Upper lobe of left lung (tissue), 6 donors: ENCODE measurements around the gene RNASE13. TPM values are rescaled to one million over a fixed set of nuclear protein-coding genes. Genes with fewer than 3 reads are reported as not detected.

ENCODE experiments used
- ATAC-seq, 2 donors: fragments of 200-7000 bp; cut with Tn5 transposase; one replicate each; pipeline ENCODE4 v1.9.1; 2022; ENCODE audit warnings: mild to moderate bottlenecking in 2 of 2, moderate library complexity in 2 of 2; ENCODE audit not compliant: low FRiP score in 2 of 2
- DNase-seq, 2 donors: peaks; one replicate each; pipeline ENCODE4 v3.0.0-alpha.2; 2019 to 2020
- H3K27ac ChIP-seq, 4 donors: fragments of 200-600 bp; sonication (generic); one replicate each; pipeline ENCODE4 v1.5.1; 2016 to 2019
- H3K27me3 ChIP-seq, 4 donors: fragments of 200-600 bp; sonication (generic); one replicate each; pipeline ENCODE4 v1.5.1; 2017 to 2019
- H3K36me3 ChIP-seq, 4 donors: fragments of 200-600 bp; sonication (generic); one replicate each; pipeline ENCODE4 v1.5.1; 2016 to 2019
- H3K4me1 ChIP-seq, 4 donors: fragments of 200-600 bp; sonication (generic); one replicate each; pipeline ENCODE4 v1.5.1; 2018 to 2019
- H3K4me3 ChIP-seq, 4 donors: fragments of 200-600 bp; sonication (generic); one replicate each; pipeline ENCODE4 v1.5.1; 2017 to 2019; ENCODE audit warnings: mild to moderate bottlenecking in 2 of 4, moderate library complexity in 1 of 4
- H3K9me3 ChIP-seq, 4 donors: fragments of 200-600 bp; sonication (generic); one replicate each; pipeline ENCODE4 v1.5.1; 2018 to 2019
- EP300 ChIP-seq, 4 donors: sonication (generic); formaldehyde crosslinking; IDR thresholded peaks; one replicate each; pipeline ENCODE4 v1.5.1; 2017; ENCODE audit warnings: antibody characterized with exemption in 4 of 4, control low read depth in 2 of 4
- POLR2A ChIP-seq, 4 donors: fragments of 450-650 bp; IDR thresholded peaks; one replicate each; pipeline ENCODE4 v1.5.1; 2016 to 2017; ENCODE audit warnings: antibody characterized with exemption in 4 of 4, mild to moderate bottlenecking in 2 of 4
- POLR2AphosphoS5 ChIP-seq, 2 donors: sonication (generic); formaldehyde crosslinking; IDR thresholded peaks; one replicate each; pipeline ENCODE4 v1.5.1; 2017; ENCODE audit warnings: antibody characterized with exemption in 2 of 2
- WGBS, 2 donors: methylation state at CpG; one replicate each; pipeline ENCODE4 v1.1.5; 2017 to 2018; 5-methylcytosine and 5-hydroxymethylcytosine counted together
- total RNA-seq, 6 donors: library from RNA; depleted of rRNA in 4 of 6; stranded (reverse); fragments of >200 nt in 4 of 6; gene quantifications; one replicate each; pipeline versions ENCODE4 v1.1.0 to v1.2.1, GENCODE V29; 2016 to 2021
- TF ChIP-seq, protein P1 (sequence below), 6 experiments: fragments of 450-650 bp in 4 of 6; fragments of 200-600 bp in 2 of 6; sonication (generic) in 2 of 6; IDR thresholded peaks; one replicate each; pipeline ENCODE4 v1.5.1; 2016 to 2019; ENCODE audit warnings: antibody characterized with exemption in 6 of 6
- donor health status: DM: no; HTN: no; CAD: no; lungs with moderate emphysema.
- donor health status: DM: no; HTN: yes; CAD: no; lungs with severe emphysema.

Gene RNASE13
- total RNA-seq, 6 donors from 2014 or later, result not detected

GRCh38 chr14:21053184-21054122 is 18.8 kb upstream of the RNASE13 start:
- Histone ChIP-seq H3K36me3 (no peaks in the 10 kb centered on the region), H3K27me3 (no peaks in the 10 kb centered on the region), H3K9me3 (no peaks in the 10 kb centered on the region), H3K4me1 (peaks cover 0 to 10% (median 3%) of the 10 kb centered on the region in 4 donors), H3K4me3 (no peak overlapping the region), H3K27ac (no peak overlapping the region)
- TF ChIP-seq, protein P1, sequence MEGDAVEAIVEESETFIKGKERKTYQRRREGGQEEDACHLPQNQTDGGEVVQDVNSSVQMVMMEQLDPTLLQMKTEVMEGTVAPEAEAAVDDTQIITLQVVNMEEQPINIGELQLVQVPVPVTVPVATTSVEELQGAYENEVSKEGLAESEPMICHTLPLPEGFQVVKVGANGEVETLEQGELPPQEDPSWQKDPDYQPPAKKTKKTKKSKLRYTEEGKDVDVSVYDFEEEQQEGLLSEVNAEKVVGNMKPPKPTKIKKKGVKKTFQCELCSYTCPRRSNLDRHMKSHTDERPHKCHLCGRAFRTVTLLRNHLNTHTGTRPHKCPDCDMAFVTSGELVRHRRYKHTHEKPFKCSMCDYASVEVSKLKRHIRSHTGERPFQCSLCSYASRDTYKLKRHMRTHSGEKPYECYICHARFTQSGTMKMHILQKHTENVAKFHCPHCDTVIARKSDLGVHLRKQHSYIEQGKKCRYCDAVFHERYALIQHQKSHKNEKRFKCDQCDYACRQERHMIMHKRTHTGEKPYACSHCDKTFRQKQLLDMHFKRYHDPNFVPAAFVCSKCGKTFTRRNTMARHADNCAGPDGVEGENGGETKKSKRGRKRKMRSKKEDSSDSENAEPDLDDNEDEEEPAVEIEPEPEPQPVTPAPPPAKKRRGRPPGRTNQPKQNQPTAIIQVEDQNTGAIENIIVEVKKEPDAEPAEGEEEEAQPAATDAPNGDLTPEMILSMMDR (IDR thresholded peaks at IDR 0.05), result no peak
- no peak for TF ChIP-seq POLR2AphosphoS5 (IDR thresholded peaks at IDR 0.05)
- no peak for TF ChIP-seq POLR2A (IDR thresholded peaks at IDR 0.05)
- ATAC-seq (no peak), DNase-seq (no peak)
- WGBS, 2 donors, result 88 to 91% methylated on average over 20 of the region's 20 CpGs

- Histone ChIP-seq H3K4me3 (no peak overlapping the region), H3K4me1 (peaks cover 8 to 17% (median 12%) of the 10 kb centered on the region in 4 donors), H3K9me3 (no peaks in the 10 kb centered on the region), H3K27ac (no peak overlapping the region), H3K27me3 (no peaks in the 10 kb centered on the region), H3K36me3 (no peaks in the 10 kb centered on the region)
- DNase-seq (no peak), ATAC-seq (no peak)
- TF ChIP-seq POLR2A (IDR thresholded peaks at IDR 0.05), result no peak
- TF ChIP-seq EP300 (IDR thresholded peaks at IDR 0.05), result no peak
- TF ChIP-seq, protein P1 (IDR thresholded peaks at IDR 0.05), result no peak
- WGBS, 2 donors, result 62 to 76% methylated on average over 3 of the region's 3 CpGs
Observed at GRCh38 chr14:21050597-21050996, 16.0 kb upstream of the RNASE13 start.

DNA sequence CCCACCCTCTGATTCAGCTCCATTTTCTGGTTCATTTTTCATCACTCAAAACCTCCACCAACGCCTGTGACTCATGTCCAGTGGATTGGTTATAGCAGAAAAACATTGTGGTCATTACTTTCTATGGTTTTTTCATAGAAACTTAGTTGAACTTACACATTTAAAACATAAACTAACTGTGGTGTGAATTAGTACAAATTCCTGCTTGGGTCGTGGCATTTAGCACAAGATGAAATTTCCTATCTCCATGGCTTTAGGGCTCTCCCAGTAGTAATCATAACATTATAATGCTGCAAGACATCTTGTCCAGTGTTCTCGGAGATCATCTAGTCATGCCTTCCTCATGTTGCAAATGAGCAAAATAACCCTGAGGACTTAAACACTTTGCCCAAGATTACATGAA is 14.7 kb upstream of the RNASE13 start:
- Histone ChIP-seq H3K4me1 (peaks cover 10 to 17% (median 14%) of the 10 kb centered on the region in 4 donors), H3K27ac (no peak overlapping the region)
- TF ChIP-seq POLR2AphosphoS5 (IDR thresholded peaks at IDR 0.05) (no peak), EP300 (IDR thresholded peaks at IDR 0.05) (no peak), POLR2A (IDR thresholded peaks at IDR 0.05) (no peak)
- TF ChIP-seq, protein P1 (IDR thresholded peaks at IDR 0.05), result no peak

DNA sequence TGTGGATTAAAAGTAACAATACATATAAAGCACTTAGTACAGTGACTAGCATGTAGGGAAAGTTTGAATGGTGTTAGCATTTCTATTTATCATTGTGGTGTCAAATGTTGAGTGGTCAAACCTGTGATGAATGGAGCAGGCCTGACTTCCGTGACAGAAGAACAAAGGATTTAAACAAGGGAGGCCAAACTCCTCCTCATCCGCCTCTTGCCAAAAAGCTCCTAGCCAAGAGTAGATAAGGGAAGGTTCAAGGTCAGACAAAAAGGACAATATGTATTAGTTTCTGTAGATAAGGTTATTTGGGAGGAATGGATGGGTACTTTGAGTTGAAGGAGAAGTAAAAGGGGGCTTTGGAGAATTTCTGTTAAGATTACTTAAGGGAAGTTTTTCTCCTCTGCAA is 14.0 kb upstream of the RNASE13 start:
- H3K27ac ChIP-seq, result no peak overlapping the region
- no peaks in the 10 kb centered on the region for H3K9me3 ChIP-seq
- peaks cover 14 to 22% (median 17%) of the 10 kb centered on the region in 4 donors for H3K4me1 ChIP-seq
- no peaks in the 10 kb centered on the region for H3K36me3 ChIP-seq
- ATAC-seq (no peak), DNase-seq (no peak)
- TF ChIP-seq EP300 (IDR thresholded peaks at IDR 0.05) (no peak), POLR2A (IDR thresholded peaks at IDR 0.05) (no peak)
- TF ChIP-seq, protein P1 (IDR thresholded peaks at IDR 0.05), result no peak
- no peaks in the 10 kb centered on the region for H3K27me3 ChIP-seq
- WGBS, 2 donors, result 60 to 65% methylated on average over 2 of the region's 2 CpGs
- no peak overlapping the region for H3K4me3 ChIP-seq

More for the DNA sequence above, 14.7 kb upstream of the RNASE13 start:
- Histone ChIP-seq H3K27me3 (no peaks in the 10 kb centered on the region), H3K9me3 (no peaks in the 10 kb centered on the region), H3K4me3 (no peak overlapping the region), H3K36me3 (no peaks in the 10 kb centered on the region)
- DNase-seq (no peak), ATAC-seq (no peak)
- 80 to 84% methylated on average over 3 of the region's 3 CpGs for WGBS, 2 donors
